Rectal smooth muscle tissue (tissue), 1 donor: ENCODE measurements around the gene SCAF4.
"Not testable (repeated sequence)": the region's sequence is repeated elsewhere in the genome, so short reads cannot be mapped to it uniquely, and the experiment has no call there.

Source experiments
- H3K27ac ChIP-seq: one replicate; pipeline ENCODE4 v1.7.0; 2013; ENCODE audit warnings: low read depth, low read length, inconsistent platforms
- H3K27me3 ChIP-seq: one replicate; pipeline ENCODE4 v1.7.0; 2013; ENCODE audit warnings: low read length; ENCODE audit not compliant: control insufficient read depth, insufficient read depth
- H3K36me3 ChIP-seq: one replicate; pipeline ENCODE4 v1.7.0; 2013; ENCODE audit warnings: low read length; ENCODE audit not compliant: control insufficient read depth, insufficient read depth
- H3K4me1 ChIP-seq: one replicate; pipeline ENCODE4 v1.7.0; 2013; ENCODE audit warnings: low read length; ENCODE audit not compliant: control insufficient read depth, insufficient read depth
- H3K4me3 ChIP-seq: one replicate; pipeline ENCODE4 v1.7.0; 2013; ENCODE audit warnings: low read length
- H3K9ac ChIP-seq: one replicate; pipeline ENCODE4 v1.7.0; 2013; ENCODE audit warnings: low read length

SCAF4 gene

DNA sequence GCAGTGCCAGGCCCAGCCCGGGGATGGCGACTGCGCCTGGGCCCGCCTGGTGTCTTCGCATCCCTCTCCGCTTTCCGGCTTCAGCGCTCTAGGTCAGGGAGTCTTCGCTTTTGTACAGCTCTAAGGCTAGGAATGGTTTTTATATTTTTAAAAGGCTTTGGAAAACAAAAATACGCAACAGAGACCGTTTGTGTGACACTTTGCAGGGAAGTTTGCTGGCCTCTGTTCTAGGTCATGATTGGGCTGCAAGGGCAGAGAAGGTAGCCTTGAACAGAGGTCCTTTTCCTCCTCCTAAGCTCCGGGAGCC lies 71.7 kb downstream of the SCAF4 start:
- peak overlapping the region; percentile 100 for H3K4me3 ChIP-seq
- H3K27ac ChIP-seq = peak overlapping the region; percentile 77
- H3K27me3 ChIP-seq = no peaks in the 10 kb centered on the region
- peak overlapping the region; percentile 53 for H3K9ac ChIP-seq
- H3K4me1 ChIP-seq = peaks cover 6% of the 10 kb centered on the region
- H3K36me3 ChIP-seq = peaks cover 8% of the 10 kb centered on the region

DNA sequence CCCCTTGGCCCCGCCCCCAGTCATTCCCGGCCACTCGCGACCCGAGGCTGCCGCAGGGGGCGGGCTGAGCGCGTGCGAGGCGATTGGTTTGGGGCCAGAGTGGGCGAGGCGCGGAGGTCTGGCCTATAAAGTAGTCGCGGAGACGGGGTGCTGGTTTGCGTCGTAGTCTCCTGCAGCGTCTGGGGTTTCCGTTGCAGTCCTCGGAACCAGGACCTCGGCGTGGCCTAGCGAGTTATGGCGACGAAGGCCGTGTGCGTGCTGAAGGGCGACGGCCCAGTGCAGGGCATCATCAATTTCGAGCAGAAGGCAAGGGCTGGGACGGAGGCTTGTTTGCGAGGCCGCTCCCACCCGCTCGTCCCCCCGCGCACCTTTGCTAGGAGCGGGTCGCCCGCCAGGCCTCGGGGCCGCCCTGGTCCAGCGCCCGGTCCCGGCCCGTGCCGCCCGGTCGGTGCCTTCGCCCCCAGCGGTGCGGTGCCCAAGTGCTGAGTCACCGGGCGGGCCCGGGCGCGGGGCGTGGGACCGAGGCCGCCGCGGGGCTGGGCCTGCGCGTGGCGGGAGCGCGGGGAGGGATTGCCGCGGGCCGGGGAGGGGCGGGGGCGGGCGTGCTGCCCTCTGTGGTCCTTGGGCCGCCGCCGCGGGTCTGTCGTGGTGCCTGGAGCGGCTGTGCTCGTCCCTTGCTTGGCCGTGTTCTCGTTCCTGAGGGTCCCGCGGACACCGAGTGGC lies 72.2 kb downstream of the SCAF4 start, which contains the start of gene SOD1:
TSS of gene SOD1 (plus strand) at position 158 of the 723 bp plus-strand sequence. CDS start at position 235, 77 bp downstream.
- Histone ChIP-seq H3K9ac (peak within 1 kb of the TSS; percentile 90), H3K27ac (peak within 1 kb of the TSS; percentile 77), H3K36me3 (peaks cover 8% of the 10 kb centered on the region), H3K4me1 (peaks cover 6% of the 10 kb centered on the region), H3K4me3 (peak within 1 kb of the TSS; percentile 100), H3K27me3 (no peaks in the 10 kb centered on the region)

DNA sequence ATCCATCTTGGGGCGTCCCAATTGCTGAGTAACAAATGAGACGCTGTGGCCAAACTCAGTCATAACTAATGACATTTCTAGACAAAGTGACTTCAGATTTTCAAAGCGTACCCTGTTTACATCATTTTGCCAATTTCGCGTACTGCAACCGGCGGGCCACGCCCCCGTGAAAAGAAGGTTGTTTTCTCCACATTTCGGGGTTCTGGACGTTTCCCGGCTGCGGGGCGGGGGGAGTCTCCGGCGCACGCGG lies 72.7 kb downstream of the SCAF4 start:
- peak overlapping the region; percentile 77 for H3K27ac ChIP-seq
- H3K4me3 ChIP-seq = peak overlapping the region; percentile 100
- H3K4me1 ChIP-seq = peaks cover 6% of the 10 kb centered on the region
- peaks cover 8% of the 10 kb centered on the region for H3K36me3 ChIP-seq
- no peaks in the 10 kb centered on the region for H3K27me3 ChIP-seq
- peak overlapping the region; percentile 59 for H3K9ac ChIP-seq

DNA sequence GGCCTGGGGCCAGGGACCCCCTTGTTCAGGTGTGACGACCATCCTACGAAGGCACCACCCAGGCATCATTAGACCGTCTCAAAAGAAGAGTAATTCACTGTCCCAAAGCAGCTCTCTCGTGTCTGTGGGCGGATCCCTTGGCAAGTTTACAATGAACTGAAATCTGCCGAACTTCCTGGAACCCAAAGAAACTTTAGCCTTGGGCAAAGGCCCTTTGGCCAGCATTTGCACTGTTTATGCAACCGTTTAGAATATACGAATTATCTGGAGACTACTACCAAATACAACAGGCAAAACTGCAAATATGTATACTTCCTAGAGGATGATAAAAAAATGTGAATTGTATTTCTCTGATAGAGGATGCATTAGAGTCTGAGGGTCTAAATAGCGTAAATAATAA lies 73.9 kb downstream of the SCAF4 start:
- no peak overlapping the region for H3K27ac ChIP-seq
- H3K27me3 ChIP-seq = no peaks in the 10 kb centered on the region
- no peak overlapping the region for H3K4me3 ChIP-seq
- peaks cover 2% of the 10 kb centered on the region for H3K36me3 ChIP-seq
- H3K4me1 ChIP-seq = peaks cover 4% of the 10 kb centered on the region
- H3K9ac ChIP-seq = no peak overlapping the region

DNA sequence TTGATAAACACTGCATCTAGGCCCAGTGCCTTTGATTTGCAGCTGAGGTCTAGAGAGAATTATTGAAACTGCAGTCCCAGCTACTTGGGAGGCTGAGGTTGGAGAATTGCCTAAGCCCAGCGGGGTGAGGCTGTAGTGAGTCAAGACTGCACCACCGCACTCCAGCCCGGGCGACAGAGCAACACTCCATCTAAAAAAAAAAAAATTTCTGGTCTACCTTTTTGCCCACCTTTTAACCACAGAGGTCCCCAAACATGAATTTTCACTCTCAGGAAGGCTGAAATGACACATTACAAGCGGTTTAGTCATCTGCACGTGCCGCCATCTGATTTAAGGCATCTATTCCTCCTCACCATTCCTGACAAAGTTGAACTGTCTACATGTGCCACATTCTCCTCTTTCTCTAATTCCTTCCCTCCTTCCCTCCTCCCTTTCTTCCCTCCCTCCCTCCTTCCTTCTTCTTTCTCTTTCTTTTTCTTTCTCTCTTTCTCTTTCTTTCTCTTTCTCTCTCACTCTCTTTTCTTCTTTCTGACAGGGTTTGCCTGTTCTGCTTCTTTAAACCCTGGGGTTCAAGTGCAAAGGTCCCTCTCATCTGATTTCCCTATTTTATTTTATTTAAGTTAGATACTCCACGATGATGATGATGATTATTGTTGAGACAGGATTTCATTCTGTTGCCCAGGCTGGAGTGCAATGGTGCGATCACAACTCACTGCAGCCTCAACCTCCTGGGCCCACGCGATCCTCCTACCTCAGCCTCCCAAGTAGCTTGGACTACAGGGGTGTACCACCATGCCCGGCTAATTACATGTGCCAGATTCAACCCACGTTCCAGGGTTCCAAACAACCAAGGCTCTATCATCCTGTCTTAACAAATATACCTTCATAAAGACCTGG lies 75.5 kb downstream of the SCAF4 start:
- no peaks in the 10 kb centered on the region for H3K27me3 ChIP-seq
- no peak overlapping the region for H3K4me3 ChIP-seq
- H3K4me1 ChIP-seq = peaks cover 4% of the 10 kb centered on the region
- no peaks in the 10 kb centered on the region for H3K36me3 ChIP-seq
- H3K9ac ChIP-seq = no peak overlapping the region
- H3K27ac ChIP-seq = no peak overlapping the region

DNA sequence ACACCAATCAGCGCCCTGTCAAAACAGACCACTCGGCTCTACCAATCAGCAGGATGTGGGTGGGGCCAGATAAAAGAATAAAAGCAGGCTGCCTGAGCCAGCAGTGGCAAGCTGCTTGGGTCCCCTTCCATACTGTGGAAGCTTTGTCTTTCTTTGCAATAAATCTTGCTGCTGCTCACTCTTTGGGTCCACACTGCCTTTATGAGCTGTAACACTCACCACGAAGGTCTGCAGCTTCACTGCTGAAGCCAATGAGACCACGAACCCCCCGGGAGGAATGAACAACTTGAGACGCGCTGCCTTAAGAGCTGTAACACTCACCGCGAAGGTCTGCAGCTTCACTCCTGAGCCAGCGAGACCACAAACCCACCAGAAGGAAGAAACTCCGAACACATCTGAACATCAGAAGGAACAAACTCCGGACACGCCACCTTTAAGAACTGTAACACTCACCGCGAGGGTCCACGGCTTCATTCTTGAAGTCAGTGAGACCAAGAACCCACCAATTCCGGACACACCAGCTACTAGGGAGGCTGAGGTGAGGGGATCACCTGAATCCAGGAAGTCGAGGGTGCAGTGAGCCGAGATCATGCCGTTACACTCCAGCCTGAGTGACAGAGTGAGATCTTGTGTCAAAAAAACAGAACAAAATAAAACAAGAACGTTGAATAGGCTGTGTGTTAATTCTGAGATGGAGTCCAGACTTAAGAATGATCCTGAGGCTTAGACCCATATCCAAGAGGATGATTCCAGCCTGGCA lies 76.9 kb downstream of the SCAF4 start:
- H3K27ac ChIP-seq = not testable (repeated sequence)

DNA sequence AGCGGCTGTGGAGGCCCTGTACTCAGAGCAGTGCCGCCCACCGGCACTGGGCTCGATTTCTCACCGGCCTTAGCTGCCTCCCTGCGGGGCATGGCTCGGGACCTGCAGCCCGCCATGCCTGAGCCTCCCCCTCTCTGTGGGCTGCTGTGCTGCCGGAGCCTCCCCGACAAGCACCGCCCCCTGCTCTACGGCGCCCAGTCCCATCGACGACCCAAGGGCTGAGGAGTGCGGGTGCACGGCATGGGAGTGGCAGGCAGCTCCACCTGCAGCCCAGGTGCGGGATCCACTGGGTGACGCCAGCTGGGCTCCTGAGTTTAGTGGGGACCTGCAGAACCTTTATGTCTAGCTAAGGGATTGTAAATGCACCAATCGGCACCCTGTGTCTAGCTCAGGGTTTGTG lies 77.6 kb downstream of the SCAF4 start:
- Histone ChIP-seq H3K4me3 (no peak overlapping the region), H3K36me3 (no peaks in the 10 kb centered on the region), H3K9ac (no peak overlapping the region), H3K4me1 (no peaks in the 10 kb centered on the region), H3K27ac (no peak overlapping the region), H3K27me3 (no peaks in the 10 kb centered on the region)

More for the DNA sequence above, 76.9 kb downstream of the SCAF4 start:
- not testable (repeated sequence) for H3K4me3 ChIP-seq, H3K9ac ChIP-seq, H3K4me1 ChIP-seq, H3K27me3 ChIP-seq, H3K36me3 ChIP-seq

DNA sequence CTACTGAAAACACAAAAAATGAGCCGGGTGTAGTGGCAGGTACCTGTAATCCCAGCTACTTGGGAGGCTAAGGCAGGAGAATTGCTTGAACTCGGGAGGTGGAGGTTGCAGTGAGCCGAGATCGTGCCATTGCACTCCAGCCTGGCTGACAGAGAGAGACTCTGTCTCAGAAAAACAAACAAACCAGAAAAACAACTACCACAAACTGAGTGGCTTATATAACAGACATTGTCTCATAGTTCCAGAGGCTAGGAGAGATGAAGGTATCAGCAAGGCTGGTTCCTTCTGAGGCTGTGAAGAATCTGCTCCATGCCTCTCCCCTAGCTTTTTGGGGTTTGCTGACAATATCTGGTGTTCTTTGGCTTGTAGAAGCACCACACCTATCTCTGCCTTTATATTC lies 80.4 kb downstream of the SCAF4 start:
- not testable (repeated sequence) for H3K27ac ChIP-seq, H3K4me3 ChIP-seq, H3K9ac ChIP-seq

DNA sequence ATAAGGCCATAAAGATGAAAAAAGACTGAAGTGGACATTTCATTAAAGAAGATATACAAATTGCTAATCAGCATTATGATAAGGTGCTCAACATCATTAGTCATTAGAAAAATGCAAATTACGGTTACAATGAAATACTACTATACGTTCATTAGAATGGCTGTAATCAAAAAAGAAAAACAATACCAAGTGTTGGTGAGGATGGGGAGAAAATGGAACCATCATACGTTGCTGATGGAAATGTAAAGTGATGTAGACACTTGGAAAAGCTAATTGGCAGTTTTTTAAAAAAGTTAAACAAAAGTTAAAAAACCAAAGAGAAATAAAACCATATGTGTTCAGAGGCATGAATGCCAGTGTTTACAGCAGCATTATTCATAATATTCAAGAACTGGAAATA lies 81.0 kb downstream of the SCAF4 start:
- Histone ChIP-seq H3K27me3 (no peaks in the 10 kb centered on the region), H3K4me1 (no peaks in the 10 kb centered on the region), H3K4me3 (no peak overlapping the region), H3K9ac (no peak overlapping the region), H3K36me3 (no peaks in the 10 kb centered on the region), H3K27ac (no peak overlapping the region)

More for the DNA sequence above, 80.4 kb downstream of the SCAF4 start:
- H3K36me3 ChIP-seq, H3K27me3 ChIP-seq, H3K4me1 ChIP-seq: not testable (repeated sequence)

DNA sequence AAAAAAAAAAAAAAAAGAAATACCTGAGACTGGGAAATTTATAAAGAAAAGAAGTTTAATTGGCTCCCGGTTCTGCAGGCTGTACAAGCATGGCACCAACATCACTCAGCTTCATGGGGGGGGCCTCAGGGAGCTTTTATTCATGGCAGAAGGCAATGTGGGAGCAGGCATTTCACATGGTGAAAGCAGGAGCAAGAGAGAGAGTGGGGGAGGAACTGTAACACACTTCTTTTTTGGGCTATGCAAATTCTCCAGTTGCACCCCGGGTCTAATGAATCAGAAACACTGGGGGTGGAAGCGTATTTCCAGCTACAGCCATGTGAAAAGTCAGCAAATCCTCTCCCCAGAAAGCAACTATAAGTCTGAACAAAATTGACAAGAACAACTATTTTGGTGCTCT lies 84.3 kb downstream of the SCAF4 start:
- H3K36me3 ChIP-seq = no peaks in the 10 kb centered on the region
- no peaks in the 10 kb centered on the region for H3K4me1 ChIP-seq
- H3K9ac ChIP-seq = no peak overlapping the region
- H3K27ac ChIP-seq = no peak overlapping the region
- no peaks in the 10 kb centered on the region for H3K27me3 ChIP-seq
- H3K4me3 ChIP-seq = no peak overlapping the region

DNA sequence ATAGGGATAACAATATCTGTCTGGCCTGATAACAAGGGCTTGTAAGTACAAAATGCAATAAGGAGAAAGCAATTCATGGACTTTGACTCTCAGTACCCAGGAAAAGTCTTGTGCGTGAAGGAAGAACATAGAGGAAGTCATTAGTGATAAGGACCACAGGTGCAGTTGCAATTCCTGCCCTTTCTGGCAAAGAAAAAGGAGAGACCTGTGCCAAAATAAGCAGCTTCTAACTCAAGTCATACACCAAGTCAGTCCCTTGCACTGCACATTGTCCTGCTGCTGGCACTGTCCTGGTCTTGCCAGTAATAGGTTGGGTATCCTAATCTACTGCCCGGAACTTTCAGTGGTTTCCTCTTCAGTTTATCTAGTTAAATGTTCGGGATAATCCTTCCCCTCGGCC lies 87.3 kb downstream of the SCAF4 start:
- H3K36me3 ChIP-seq = no peaks in the 10 kb centered on the region
- no peak overlapping the region for H3K27ac ChIP-seq
- H3K27me3 ChIP-seq = no peaks in the 10 kb centered on the region
- H3K4me3 ChIP-seq = no peak overlapping the region
- no peak overlapping the region for H3K9ac ChIP-seq
- H3K4me1 ChIP-seq = no peaks in the 10 kb centered on the region

DNA sequence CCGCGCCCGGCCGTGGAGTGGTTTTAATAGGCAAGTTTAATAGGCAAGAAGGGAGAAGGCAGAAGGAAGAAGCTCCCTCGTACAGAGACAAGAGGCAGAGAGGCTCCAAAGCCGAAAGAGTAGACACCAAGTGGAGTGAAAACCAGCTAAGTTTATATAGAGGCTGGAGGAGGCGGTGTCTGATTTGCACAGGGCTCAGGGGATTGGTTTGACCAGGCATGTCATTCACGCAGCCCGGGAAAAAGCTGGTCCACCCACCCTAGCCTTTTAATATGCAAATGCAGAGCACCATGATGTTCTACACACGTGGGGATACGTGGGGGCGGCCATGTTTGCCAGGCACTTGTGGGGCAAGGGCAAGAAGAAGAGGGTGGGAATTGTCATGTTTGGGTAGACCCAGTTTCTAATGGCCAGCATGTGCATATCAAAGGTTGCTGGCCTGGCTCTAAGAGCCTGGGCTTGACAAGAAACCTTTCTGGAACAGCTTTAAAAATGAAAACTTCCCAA lies 90.4 kb downstream of the SCAF4 start:
- Histone ChIP-seq H3K27ac (no peak overlapping the region), H3K4me3 (no peak overlapping the region), H3K36me3 (no peaks in the 10 kb centered on the region), H3K4me1 (no peaks in the 10 kb centered on the region), H3K9ac (no peak overlapping the region), H3K27me3 (no peaks in the 10 kb centered on the region)
